ENCODE results near the gene IQSEC3.
"Not testable (repeated sequence)": the region's sequence is repeated elsewhere in the genome, so short reads cannot be mapped to it uniquely, and the experiment has no call there.

GRCh38 chr12:17370-18340, 48.9 kb upstream of the IQSEC3 start:
- not testable (repeated sequence) for TF ChIP-seq DMTF1 (CRISPR knock-in tag; IDR thresholded peaks at IDR 0.05); ZBTB8A (CRISPR knock-in tag; IDR thresholded peaks at IDR 0.05; ENCODE audit: borderline replicate concordance, low read depth); CTCF (CRISPR knock-in tag; IDR thresholded peaks at IDR 0.05); CHD2 (IDR thresholded peaks at IDR 0.05; ENCODE audit: low read depth, low read length); ZFP62 (CRISPR knock-in tag; IDR thresholded peaks at IDR 0.05); ZNF530 (CRISPR knock-in tag; IDR thresholded peaks at IDR 0.05; ENCODE audit: low read depth); REST (IDR thresholded peaks at IDR 0.05; ENCODE audit: borderline replicate concordance in 1 of 2, low read depth in 1 of 2, low read length in 2 of 2)
